HUES6 (cell line): ENCODE results near the gene SFSWAP.

Experiments
- H3K27ac ChIP-seq: 2 replicates; pipeline ENCODE4 v1.7.0; 2013; ENCODE audit warnings: low read depth, mild to moderate bottlenecking, low read length, inconsistent platforms
- H3K27me3 ChIP-seq: 2 replicates; pipeline ENCODE4 v1.6.1; 2013; ENCODE audit warnings: low read length; ENCODE audit not compliant: control insufficient read depth, insufficient read depth
- H3K36me3 ChIP-seq: 2 replicates; pipeline ENCODE4 v1.6.1; 2013; ENCODE audit warnings: low read length; ENCODE audit not compliant: control insufficient read depth, insufficient read depth
- H3K4me1 ChIP-seq: 2 replicates; pipeline ENCODE4 v1.6.1; 2013; ENCODE audit warnings: low read length; ENCODE audit not compliant: control insufficient read depth, insufficient read depth
- H3K4me3 ChIP-seq: 2 replicates; pipeline ENCODE4 v1.5.1; 2013; ENCODE audit warnings: low read depth, low read length
- H3K9ac ChIP-seq: one replicate; pipeline ENCODE4 v1.6.1; 2013; ENCODE audit warnings: mild to moderate bottlenecking, low read length
- H3K9me3 ChIP-seq: 2 replicates; pipeline ENCODE4 v1.6.1; 2013; ENCODE audit warnings: low read depth, low read length; ENCODE audit not compliant: control insufficient read depth, insufficient read depth

The SFSWAP gene

GRCh38 chr12:131782061-131782460, 71.2 kb downstream of the SFSWAP start:
- H3K27me3 ChIP-seq: no peaks in the 10 kb centered on the region
- H3K27ac ChIP-seq: no peak overlapping the region

GRCh38 chr12:131783915-131784541, 73.1 kb downstream of the SFSWAP start:
- Histone ChIP-seq H3K4me3 (no peak overlapping the region), H3K4me1 (peaks cover 22% of the 10 kb centered on the region), H3K36me3 (peaks cover 60% of the 10 kb centered on the region), H3K27me3 (no peaks in the 10 kb centered on the region), H3K9ac (peak overlapping the region; percentile 35), H3K9me3 (no peaks in the 10 kb centered on the region), H3K27ac (no peak overlapping the region)

More at GRCh38 chr12:131782061-131782460, 71.2 kb downstream of the SFSWAP start:
- Histone ChIP-seq H3K36me3 (peaks cover 55% of the 10 kb centered on the region), H3K9me3 (no peaks in the 10 kb centered on the region), H3K4me1 (peaks cover 22% of the 10 kb centered on the region), H3K9ac (no peak overlapping the region), H3K4me3 (no peak overlapping the region)

- Histone ChIP-seq H3K27me3 (no peaks in the 10 kb centered on the region), H3K27ac (no peak overlapping the region), H3K4me1 (peaks cover 22% of the 10 kb centered on the region), H3K36me3 (peaks cover 57% of the 10 kb centered on the region), H3K9me3 (no peaks in the 10 kb centered on the region), H3K9ac (no peak overlapping the region), H3K4me3 (no peak overlapping the region; the same call in 1 of the 2 replicates)
Measured at GRCh38 chr12:131784909-131785762, 74.2 kb downstream of the SFSWAP start.

GRCh38 chr12:131785763-131786330, 75.0 kb downstream of the SFSWAP start:
- Histone ChIP-seq H3K4me3 (no peak overlapping the region), H3K36me3 (peaks cover 58% of the 10 kb centered on the region), H3K27me3 (no peaks in the 10 kb centered on the region), H3K27ac (no peak overlapping the region), H3K9me3 (no peaks in the 10 kb centered on the region), H3K4me1 (peaks cover 22% of the 10 kb centered on the region), H3K9ac (no peak overlapping the region)

GRCh38 chr12:131786331-131786730, 75.4 kb downstream of the SFSWAP start:
- Histone ChIP-seq H3K27me3 (no peaks in the 10 kb centered on the region), H3K9me3 (no peaks in the 10 kb centered on the region), H3K9ac (no peak overlapping the region), H3K4me1 (peaks cover 22% of the 10 kb centered on the region), H3K4me3 (no peak overlapping the region), H3K36me3 (peaks cover 59% of the 10 kb centered on the region), H3K27ac (no peak overlapping the region)

- no peak overlapping the region for H3K4me3 ChIP-seq
- no peaks in the 10 kb centered on the region for H3K27me3 ChIP-seq
- H3K9me3 ChIP-seq: no peaks in the 10 kb centered on the region
- H3K36me3 ChIP-seq: peaks cover 63% of the 10 kb centered on the region
- no peak overlapping the region for H3K27ac ChIP-seq
- H3K4me1 ChIP-seq: peaks cover 22% of the 10 kb centered on the region
- no peak overlapping the region for H3K9ac ChIP-seq
Measured at GRCh38 chr12:131787143-131787660, 76.3 kb downstream of the SFSWAP start.

- peaks cover 22% of the 10 kb centered on the region for H3K4me1 ChIP-seq
- no peaks in the 10 kb centered on the region for H3K27me3 ChIP-seq
- no peak overlapping the region for H3K9ac ChIP-seq
- H3K36me3 ChIP-seq: peaks cover 59% of the 10 kb centered on the region
- no peaks in the 10 kb centered on the region for H3K9me3 ChIP-seq
- no peak overlapping the region for H3K4me3 ChIP-seq
- H3K27ac ChIP-seq: no peak overlapping the region
Measured at GRCh38 chr12:131788070-131788469, 77.2 kb downstream of the SFSWAP start.

GRCh38 chr12:131789638-131790037, 78.7 kb downstream of the SFSWAP start:
- Histone ChIP-seq H3K36me3 (peaks cover 59% of the 10 kb centered on the region), H3K4me3 (no peak overlapping the region), H3K4me1 (peaks cover 12% of the 10 kb centered on the region), H3K9me3 (no peaks in the 10 kb centered on the region), H3K9ac (no peak overlapping the region), H3K27ac (no peak overlapping the region), H3K27me3 (no peaks in the 10 kb centered on the region)

- Histone ChIP-seq H3K36me3 (peaks cover 40% of the 10 kb centered on the region), H3K4me1 (peaks cover 13% of the 10 kb centered on the region), H3K27me3 (no peaks in the 10 kb centered on the region), H3K9me3 (no peaks in the 10 kb centered on the region), H3K27ac (no peak overlapping the region), H3K9ac (no peak overlapping the region), H3K4me3 (no peak overlapping the region)
Measured at GRCh38 chr12:131793243-131794022, 82.5 kb downstream of the SFSWAP start.

- Histone ChIP-seq H3K27me3 (no peaks in the 10 kb centered on the region), H3K36me3 (peaks cover 38% of the 10 kb centered on the region), H3K9me3 (no peaks in the 10 kb centered on the region), H3K4me1 (peaks cover 13% of the 10 kb centered on the region), H3K27ac (no peak overlapping the region), H3K9ac (no peak overlapping the region), H3K4me3 (no peak overlapping the region)
Measured at GRCh38 chr12:131794061-131794460, 83.2 kb downstream of the SFSWAP start.
